ENCODE data around the gene DENND2A.
"Not testable (repeated sequence)": the region's sequence is repeated elsewhere in the genome, so short reads cannot be mapped to it uniquely, and the experiment has no call there.

The DENND2A gene

DNA sequence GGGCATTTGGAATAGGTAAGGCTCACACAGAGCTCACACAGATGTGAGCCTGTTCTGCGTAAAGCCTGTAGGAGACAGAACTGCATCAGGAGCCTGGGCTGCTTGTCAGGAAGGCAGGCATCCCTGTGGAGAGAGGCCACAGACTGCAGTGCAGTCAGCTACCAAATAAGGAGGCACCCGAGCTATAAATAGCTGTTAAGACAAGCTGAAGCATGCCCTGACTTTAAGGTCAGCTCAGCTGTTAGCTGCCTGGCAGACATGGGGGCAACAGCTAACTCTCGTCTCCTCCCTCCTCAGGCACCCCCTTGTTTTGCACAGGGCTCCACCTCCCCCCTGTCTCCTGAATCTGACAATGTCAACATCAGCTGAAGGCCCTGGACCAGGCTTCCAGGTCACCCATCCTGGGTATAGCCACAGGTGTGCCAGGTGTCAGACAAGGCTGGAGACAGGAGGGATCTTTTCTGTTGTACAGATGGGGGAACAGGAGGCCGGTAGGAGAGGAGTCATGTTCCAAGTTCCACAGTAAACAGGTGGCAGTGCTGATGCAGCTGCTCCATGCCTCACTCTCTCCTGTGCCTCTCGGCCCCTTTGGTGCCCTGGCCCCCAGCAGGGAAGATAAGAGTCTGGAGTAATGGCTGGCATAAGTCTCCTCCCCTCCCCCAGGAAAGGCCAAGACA is 133.7 kb downstream of the DENND2A start:
- no peak for DNase-seq (ENCODE audit: low read depth)

DNA sequence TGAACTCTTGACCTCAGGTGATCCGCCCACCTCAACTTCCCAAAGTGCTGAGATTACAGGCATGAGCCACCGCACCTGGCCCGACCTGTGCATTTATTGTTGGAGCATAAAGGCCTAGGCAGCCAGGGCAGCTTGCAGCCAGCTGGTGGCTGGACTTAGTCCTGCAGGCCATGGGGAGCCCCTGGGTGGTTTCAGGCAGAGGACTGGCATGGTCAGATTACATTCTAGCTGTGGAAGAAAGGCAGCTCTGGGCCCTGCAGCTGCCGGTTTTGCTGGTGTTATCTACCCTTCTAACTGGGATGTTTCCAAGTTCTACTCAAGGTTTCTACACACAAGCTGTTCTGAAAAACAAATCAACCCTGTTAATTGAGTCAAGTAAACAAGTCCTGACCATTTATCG is 138.6 kb downstream of the DENND2A start:
- DNase-seq (ENCODE audit: low read depth) = no peak

GRCh38 chr7:140497807-140498206 is 142.8 kb downstream of the DENND2A start:
- DNase-seq (ENCODE audit: low read depth) = not testable (repeated sequence)

- no peak for DNase-seq (ENCODE audit: low read depth)
These were observed 143.3 kb downstream of the DENND2A start for GRCh38 chr7:140497241-140497769.

GRCh38 chr7:140495514-140496097 is 145.0 kb downstream of the DENND2A start:
- no peak for DNase-seq (ENCODE audit: low read depth)

- no peak for DNase-seq (ENCODE audit: low read depth)
These were observed 145.7 kb downstream of the DENND2A start for GRCh38 chr7:140494867-140495266.

GRCh38 chr7:140489026-140489359 is 151.6 kb downstream of the DENND2A start:
- no peak for DNase-seq (ENCODE audit: low read depth)

GRCh38 chr7:140485500-140486265 is 154.9 kb downstream of the DENND2A start:
- no peak for DNase-seq (ENCODE audit: low read depth)

DNA sequence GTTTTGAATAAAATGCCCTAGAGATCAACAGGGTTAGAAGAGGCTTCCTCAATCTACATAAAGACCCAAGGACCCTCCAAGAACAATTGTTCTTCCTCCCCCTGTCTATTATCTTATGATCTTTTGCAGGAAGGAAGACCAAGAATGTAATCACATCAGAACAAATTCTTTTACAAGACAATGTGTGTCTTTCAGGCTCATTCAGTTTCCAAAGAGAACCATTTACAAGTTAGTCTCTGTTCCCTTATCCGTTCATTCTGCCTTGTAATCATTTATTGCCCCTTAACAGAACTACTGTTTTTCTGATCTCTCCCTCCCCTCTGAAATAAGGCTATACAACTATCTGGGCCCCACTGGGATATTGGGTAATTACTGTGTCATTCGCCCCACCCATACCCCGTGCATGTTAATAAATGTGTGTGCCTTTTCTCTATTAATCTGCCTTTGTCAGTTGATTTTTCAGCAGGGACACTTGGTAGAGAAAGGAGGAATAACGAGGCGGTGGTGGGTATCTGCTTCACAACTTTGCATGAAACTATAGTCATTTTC is 155.6 kb downstream of the DENND2A start:
- no peak for DNase-seq (ENCODE audit: low read depth)

DNA sequence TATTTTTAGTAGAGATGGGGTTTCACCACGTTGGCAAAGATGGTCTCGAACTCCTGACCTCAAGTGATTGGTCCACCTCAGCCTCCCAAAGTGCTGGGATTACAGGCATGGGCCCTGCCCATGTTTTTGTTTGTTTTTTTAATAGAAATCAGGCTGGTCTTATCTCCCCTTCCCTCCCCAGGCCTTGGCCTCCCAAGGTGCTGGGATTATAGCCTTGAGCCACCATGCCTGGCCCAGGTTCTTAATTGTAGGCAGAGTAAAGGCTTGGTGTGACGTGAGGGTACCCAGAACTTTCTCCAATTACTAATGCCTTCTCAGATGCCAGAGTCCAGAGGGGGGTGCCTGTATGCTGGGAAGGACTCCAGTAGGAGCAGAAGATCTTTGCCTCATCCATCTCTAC is 156.1 kb downstream of the DENND2A start:
- DNase-seq (ENCODE audit: low read depth) = no peak

DNA sequence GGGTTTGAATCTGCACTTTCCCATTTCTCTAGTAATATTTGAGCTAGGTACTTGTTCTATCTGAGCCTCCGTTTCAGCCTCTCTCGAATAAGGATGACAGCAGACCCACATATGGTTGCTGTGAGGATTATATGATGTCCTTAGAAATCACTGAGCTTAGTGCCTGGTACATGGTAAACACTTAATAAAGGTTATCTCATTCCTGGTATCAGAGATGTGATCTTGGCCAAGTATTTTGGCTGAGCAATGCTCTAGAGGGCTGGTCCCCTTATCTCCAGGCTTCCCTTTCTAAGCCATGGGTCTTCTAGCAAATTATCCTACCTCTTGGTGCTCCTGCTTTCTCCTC is 160.9 kb downstream of the DENND2A start:
- no peak for DNase-seq (ENCODE audit: low read depth)

DNA sequence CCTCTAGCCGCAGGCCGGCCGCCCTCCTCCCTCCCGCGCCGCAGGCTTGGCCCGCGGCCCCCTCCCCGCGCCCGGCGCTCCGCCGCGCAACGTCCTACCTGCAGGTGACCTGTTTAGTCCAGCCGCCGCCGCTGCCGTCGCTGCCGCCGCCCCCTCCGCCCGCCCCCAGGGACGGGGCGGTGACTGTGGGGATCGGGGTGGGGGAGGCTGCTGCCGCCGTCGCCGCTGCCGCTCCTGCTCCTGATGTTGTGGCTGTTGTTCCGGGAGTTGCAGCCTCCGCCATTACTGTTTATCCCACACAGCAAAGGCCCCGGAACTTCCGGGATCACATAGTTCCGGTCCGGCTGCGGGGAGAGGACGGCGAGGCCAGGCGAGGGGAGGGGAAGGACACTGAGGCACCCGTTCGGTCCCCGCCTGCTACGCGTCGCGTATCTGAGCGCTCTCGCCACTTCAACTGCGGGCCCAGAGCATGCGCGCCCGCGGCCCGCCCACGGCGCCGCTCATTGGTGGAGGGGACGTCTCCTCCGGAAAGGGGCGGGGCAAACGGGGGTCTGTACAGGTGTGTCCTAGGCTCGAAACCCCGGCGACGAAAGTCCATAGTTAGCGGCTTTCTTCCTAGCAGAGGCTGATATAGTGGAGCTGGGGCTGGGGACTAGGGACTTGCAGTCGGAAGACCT is 161.4 kb downstream of the DENND2A start, which contains the start of gene MKRN1:
Gene MKRN1 (minus strand): TSS at position 444 of the 677 bp plus-strand sequence. CDS start 161 bp downstream, at position 283.
- peak; percentile 87 for DNase-seq (ENCODE audit: low read depth)

DNA sequence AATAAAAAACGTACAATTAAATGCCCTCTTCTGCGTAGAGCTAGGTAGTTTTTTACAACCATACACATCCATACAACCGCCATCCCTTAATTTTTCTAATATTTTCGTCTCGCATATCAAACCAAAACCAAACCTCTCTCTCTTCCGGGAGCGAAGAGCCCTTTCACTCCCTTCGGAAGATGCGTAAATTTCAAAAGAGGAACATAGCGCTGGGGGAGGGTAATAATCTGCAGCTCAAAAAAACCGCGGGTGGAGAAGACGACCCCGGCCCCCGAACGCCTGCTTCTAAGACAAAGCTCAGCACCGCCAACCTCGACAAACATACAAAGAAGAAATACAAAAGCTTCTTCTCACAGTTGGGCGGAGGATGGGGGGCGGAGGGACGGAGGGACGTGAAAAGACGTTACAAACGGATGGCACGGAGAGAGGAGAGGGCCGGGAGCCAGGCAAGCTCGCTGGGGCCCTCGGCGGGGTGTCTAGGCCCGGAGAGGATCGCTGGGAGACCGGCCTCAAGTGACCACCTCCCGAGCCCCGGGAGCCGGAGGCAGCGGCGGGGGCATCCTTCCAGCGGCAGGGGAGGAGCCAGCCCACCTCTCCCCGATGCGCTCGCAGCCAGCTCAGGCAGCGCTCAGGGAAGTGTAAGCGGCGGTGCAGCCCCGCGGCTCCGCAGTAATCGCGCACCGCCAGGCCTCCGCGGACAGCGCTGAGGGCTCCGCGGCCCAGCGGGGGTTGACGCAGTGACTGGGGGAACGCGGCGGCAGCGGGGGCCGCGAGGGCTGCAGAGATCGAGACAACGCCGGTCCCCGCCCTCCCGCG is 162.2 kb downstream of the DENND2A start:
- no peak for DNase-seq (ENCODE audit: low read depth)

GRCh38 chr7:140476698-140477261 is 163.8 kb downstream of the DENND2A start:
- no peak for DNase-seq (ENCODE audit: low read depth)

GRCh38 chr7:140475747-140476333 is 164.8 kb downstream of the DENND2A start:
- peak; percentile 2 for DNase-seq (ENCODE audit: low read depth)
